Measurements from ENCODE around the gene ECE1.

GRCh38 chr1:21293537-21294265 is 3.4 kb upstream of the ECE1 start:
- no peak for TF ChIP-seq CTCF (IDR thresholded peaks at IDR 0.05)
- TF ChIP-seq EP300 (IDR thresholded peaks at IDR 0.05): no peak

Data from ovary (tissue), 3 donors.